Fibroblast of lung (primary cell): Measurements from ENCODE around the gene TTC39B. TPM values are rescaled to one million over a fixed set of nuclear protein-coding genes. Genes with fewer than 3 reads are reported as not detected.
"Not testable (repeated sequence)": the region's sequence is repeated elsewhere in the genome, so short reads cannot be mapped to it uniquely, and the experiment has no call there.

Experiments used
- DNase-seq, 2 donors: peaks; one replicate each; pipeline versions ENCODE4 v3.0.0 to v3.0.0-alpha.2; 2010; ENCODE audit warnings: low read depth in 2 of 2
- H2AFZ ChIP-seq: 2 replicates; pipeline ENCODE4 v1.5.1; 2012; ENCODE audit warnings: low read length, control low read depth, inconsistent platforms
- H3K27ac ChIP-seq: 2 replicates; pipeline ENCODE4 v1.5.1; 2011; ENCODE audit warnings: low read length, control low read depth; ENCODE audit not compliant: insufficient read depth
- H3K27me3 ChIP-seq: 2 replicates; pipeline ENCODE4 v1.5.1; 2011; ENCODE audit warnings: mild to moderate bottlenecking, low read length; ENCODE audit not compliant: control insufficient read depth, insufficient read depth
- H3K36me3 ChIP-seq: 2 replicates; pipeline ENCODE4 v1.5.1; 2011; ENCODE audit warnings: low read length; ENCODE audit not compliant: control insufficient read depth, insufficient read depth
- H3K4me1 ChIP-seq: 2 replicates; pipeline ENCODE4 v1.5.1; 2011; ENCODE audit warnings: low read length; ENCODE audit not compliant: control insufficient read depth, insufficient read depth; ENCODE audit errors: extremely low read depth
- H3K4me2 ChIP-seq: 2 replicates; pipeline ENCODE4 v1.5.1; 2011; ENCODE audit warnings: low read length, control low read depth; ENCODE audit not compliant: insufficient read depth; ENCODE audit errors: extremely low read depth
- H3K4me3 ChIP-seq, 4 experiments: fragments of 200-600 bp in 1 of 4; sonication (generic) in 1 of 4; replicated peaks in 1 of 4; 2 replicates each; pipeline ENCODE4 v1.5.1; 2011 to 2016; ENCODE audit warnings: low read length in 4 of 4, low read depth in 3 of 4, mild to moderate bottlenecking in 3 of 4, control low read depth in 2 of 4, inconsistent platforms in 1 of 4, mixed read lengths in 1 of 4; ENCODE audit not compliant: insufficient read depth in 1 of 4; ENCODE audit errors: control extremely low read depth in 1 of 4
- H3K79me2 ChIP-seq: 2 replicates; pipeline ENCODE4 v1.5.1; 2012; ENCODE audit warnings: mild to moderate bottlenecking, low read length, inconsistent platforms; ENCODE audit not compliant: control insufficient read depth, insufficient read depth
- H3K9ac ChIP-seq: 2 replicates; pipeline ENCODE4 v1.5.1; 2011; ENCODE audit warnings: mild to moderate bottlenecking, low read length, control low read depth; ENCODE audit not compliant: insufficient read depth
- H3K9me3 ChIP-seq: 2 replicates; pipeline ENCODE4 v1.5.1; 2012; ENCODE audit warnings: low read depth, low read length; ENCODE audit not compliant: control insufficient read depth, insufficient read depth
- H4K20me1 ChIP-seq: 2 replicates; pipeline ENCODE4 v1.5.1; 2011; ENCODE audit warnings: low read length; ENCODE audit not compliant: control insufficient read depth, insufficient read depth; ENCODE audit errors: extremely low read depth
- CTCF ChIP-seq, 2 donors: IDR thresholded peaks in 1 of 2; conservative IDR thresholded peaks in 1 of 2; 1 replicate in 1 of 2; 2 replicates in 1 of 2; pipeline ENCODE4 v1.5.1; 2011 to 2012; ENCODE audit warnings: low read length in 2 of 2, control low read depth in 1 of 2, inconsistent platforms in 1 of 2, low read depth in 1 of 2, mild to moderate bottlenecking in 1 of 2
- EZH2 ChIP-seq: IDR thresholded peaks from 2 replicates; pipeline ENCODE4 v1.5.1; 2012; ENCODE audit warnings: low read length, control low read depth, mild to moderate bottlenecking; ENCODE audit errors: missing control alignments
- polyA plus RNA-seq, 2 donors: library from polyadenylated mRNA; depleted of rRNA in 1 of 2; stranded (reverse) in 1 of 2; unstranded in 1 of 2; fragments of >200 nt; gene quantifications; 2 replicates each; pipeline ENCODE4 v1.2.1, GENCODE V29; 2011 to 2012; ENCODE audit warnings: missing spikeins in 1 of 2
- total RNA-seq: library from RNA; depleted of rRNA; stranded (reverse); fragments of >200 nt; gene quantifications from 2 replicates; pipeline ENCODE4 v1.2.1, GENCODE V29; 2014

TTC39B gene
- total and polyA plus RNA-seq, 2 donors (not counting 1 experiment from before 2014, with no cell fraction given): 6.2 to 16.8 TPM

GRCh38 chr9:15235658-15236057, 71.4 kb downstream of the TTC39B start:
- H3K4me1 ChIP-seq: no peaks in the 10 kb centered on the region
- H3K4me2 ChIP-seq: no peak overlapping the region
- no peaks in the 10 kb centered on the region for H4K20me1 ChIP-seq
- no peaks in the 10 kb centered on the region for H3K79me2 ChIP-seq
- H3K36me3 ChIP-seq: no peaks in the 10 kb centered on the region
- H3K4me3 ChIP-seq: no peak overlapping the region
- TF ChIP-seq EZH2 (no peak), CTCF (conservative IDR thresholded peaks at IDR 0.05 in 1 of 2, IDR thresholded peaks at IDR 0.05 in 1 of 2; ENCODE audit: low read depth in 1 of 2, low read length in 2 of 2) (no peak)
- no peak for DNase-seq
- H3K27ac ChIP-seq: no peak overlapping the region
- H3K27me3 ChIP-seq: no peaks in the 10 kb centered on the region
- H3K9me3 ChIP-seq: no peaks in the 10 kb centered on the region
- no peak overlapping the region for H2AFZ ChIP-seq
- H3K9ac ChIP-seq: no peak overlapping the region

- H3K27me3 ChIP-seq, H3K27ac ChIP-seq, H3K4me3 ChIP-seq, H3K4me1 ChIP-seq, H4K20me1 ChIP-seq, H3K9me3 ChIP-seq, H3K4me2 ChIP-seq, H3K36me3 ChIP-seq, H3K79me2 ChIP-seq, H2AFZ ChIP-seq, H3K9ac ChIP-seq, DNase-seq: not testable (repeated sequence)
Observed at GRCh38 chr9:15233941-15234490, 73.0 kb downstream of the TTC39B start.

- not testable (repeated sequence) for DNase-seq, H3K27me3 ChIP-seq, H3K9ac ChIP-seq, H3K27ac ChIP-seq, H3K36me3 ChIP-seq, H3K4me3 ChIP-seq, H2AFZ ChIP-seq, H3K79me2 ChIP-seq, H3K4me1 ChIP-seq, H3K9me3 ChIP-seq, H4K20me1 ChIP-seq, H3K4me2 ChIP-seq
Observed at GRCh38 chr9:15232706-15233280, 74.2 kb downstream of the TTC39B start.

- Histone ChIP-seq H3K4me1 (no peaks in the 10 kb centered on the region), H2AFZ (no peak overlapping the region), H3K27me3 (no peaks in the 10 kb centered on the region), H3K9ac (no peak overlapping the region), H4K20me1 (no peaks in the 10 kb centered on the region), H3K27ac (no peak overlapping the region), H3K79me2 (no peaks in the 10 kb centered on the region), H3K4me2 (no peak overlapping the region), H3K9me3 (no peaks in the 10 kb centered on the region), H3K4me3 (no peak overlapping the region), H3K36me3 (no peaks in the 10 kb centered on the region)
- TF ChIP-seq EZH2 (no peak), CTCF (conservative IDR thresholded peaks at IDR 0.05 in 1 of 2, IDR thresholded peaks at IDR 0.05 in 1 of 2; ENCODE audit: low read depth in 1 of 2, low read length in 2 of 2) (peak; percentile 40 to 61)
- DNase-seq: peak; percentile 37 to 39
Observed at GRCh38 chr9:15231788-15232635, 75.0 kb downstream of the TTC39B start.
